Type B pancreatic cell (in vitro differentiated cells): ENCODE results near the gene TECPR2. TPM values are rescaled to one million over a fixed set of nuclear protein-coding genes. Genes with fewer than 3 reads are reported as not detected.
"Not testable (repeated sequence)": the region's sequence is repeated elsewhere in the genome, so short reads cannot be mapped to it uniquely, and the experiment has no call there.

Experiments used
- DNase-seq: peaks from one replicate; pipeline ENCODE4 v3.0.0; 2021; ENCODE audit warnings: mixed read lengths; ENCODE audit not compliant: unreplicated experiment; ENCODE audit errors: extremely low spot score
- H3K27ac Mint-ChIP-seq: 2 replicates; pipeline ENCODE4 v1.8.0; 2021; ENCODE audit warnings: mild to moderate bottlenecking, mixed read lengths
- H3K27me3 Mint-ChIP-seq: 2 replicates; pipeline ENCODE4 v1.8.0; 2021; ENCODE audit warnings: mixed read lengths
- H3K36me3 Mint-ChIP-seq: 2 replicates; pipeline ENCODE4 v1.8.0; 2021; ENCODE audit warnings: mixed read lengths
- H3K4me1 Mint-ChIP-seq: one replicate; pipeline ENCODE4 v1.8.0; 2021; ENCODE audit warnings: mixed read lengths; ENCODE audit not compliant: unreplicated experiment
- H3K4me3 Mint-ChIP-seq: 2 replicates; pipeline ENCODE4 v1.8.0; 2021; ENCODE audit warnings: mild to moderate bottlenecking, mixed read lengths
- H3K9me3 Mint-ChIP-seq: 2 replicates; pipeline ENCODE4 v1.8.0; 2021; ENCODE audit warnings: mixed read lengths
- total RNA-seq: library from RNA; stranded (reverse); gene quantifications from 2 replicates; pipeline ENCODE4 v1.2.1, GENCODE V29; 2021; ENCODE audit warnings: low replicate concordance
- TF ChIP-seq, protein P1 (sequence below): fragments of 200-600 bp; sonication (generic); conservative IDR thresholded peaks from 2 replicates; pipeline ENCODE4 v1.5.0; 2021; ENCODE audit warnings: antibody characterized with exemption, mild to moderate bottlenecking

Gene TECPR2
- total RNA-seq, 1 donor from 2014 or later = 25.5 TPM

DNA sequence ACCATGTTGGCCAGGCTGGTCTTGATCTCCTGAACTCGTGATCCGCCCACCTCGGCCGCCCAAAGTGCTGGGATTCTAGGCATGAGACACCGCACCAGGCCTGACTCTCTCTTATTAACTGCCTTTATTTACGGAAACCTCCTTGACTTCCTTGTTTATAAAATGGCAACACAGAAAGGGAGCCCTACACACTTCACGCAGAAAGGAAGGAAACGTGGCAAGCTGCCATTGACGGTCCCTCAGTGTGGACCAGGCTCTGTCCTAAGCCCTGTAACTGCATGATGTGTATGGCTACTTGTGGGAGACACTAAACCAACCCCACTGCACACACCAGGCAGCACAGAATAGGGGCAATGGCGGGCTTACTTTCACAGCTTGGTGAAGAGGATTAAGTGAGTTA, 11.7 kb upstream of the TECPR2 start:
- peaks cover 14% of the 10 kb centered on the region for H3K36me3 Mint-ChIP-seq
- no peak overlapping the region for H3K27ac Mint-ChIP-seq
- H3K27me3 Mint-ChIP-seq = no peaks in the 10 kb centered on the region
- no peak for DNase-seq
- H3K9me3 Mint-ChIP-seq = no peaks in the 10 kb centered on the region
- no peak overlapping the region for H3K4me3 Mint-ChIP-seq
- TF ChIP-seq, protein P1, sequence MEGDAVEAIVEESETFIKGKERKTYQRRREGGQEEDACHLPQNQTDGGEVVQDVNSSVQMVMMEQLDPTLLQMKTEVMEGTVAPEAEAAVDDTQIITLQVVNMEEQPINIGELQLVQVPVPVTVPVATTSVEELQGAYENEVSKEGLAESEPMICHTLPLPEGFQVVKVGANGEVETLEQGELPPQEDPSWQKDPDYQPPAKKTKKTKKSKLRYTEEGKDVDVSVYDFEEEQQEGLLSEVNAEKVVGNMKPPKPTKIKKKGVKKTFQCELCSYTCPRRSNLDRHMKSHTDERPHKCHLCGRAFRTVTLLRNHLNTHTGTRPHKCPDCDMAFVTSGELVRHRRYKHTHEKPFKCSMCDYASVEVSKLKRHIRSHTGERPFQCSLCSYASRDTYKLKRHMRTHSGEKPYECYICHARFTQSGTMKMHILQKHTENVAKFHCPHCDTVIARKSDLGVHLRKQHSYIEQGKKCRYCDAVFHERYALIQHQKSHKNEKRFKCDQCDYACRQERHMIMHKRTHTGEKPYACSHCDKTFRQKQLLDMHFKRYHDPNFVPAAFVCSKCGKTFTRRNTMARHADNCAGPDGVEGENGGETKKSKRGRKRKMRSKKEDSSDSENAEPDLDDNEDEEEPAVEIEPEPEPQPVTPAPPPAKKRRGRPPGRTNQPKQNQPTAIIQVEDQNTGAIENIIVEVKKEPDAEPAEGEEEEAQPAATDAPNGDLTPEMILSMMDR = no peak
- H3K4me1 Mint-ChIP-seq = no peaks in the 10 kb centered on the region

DNA sequence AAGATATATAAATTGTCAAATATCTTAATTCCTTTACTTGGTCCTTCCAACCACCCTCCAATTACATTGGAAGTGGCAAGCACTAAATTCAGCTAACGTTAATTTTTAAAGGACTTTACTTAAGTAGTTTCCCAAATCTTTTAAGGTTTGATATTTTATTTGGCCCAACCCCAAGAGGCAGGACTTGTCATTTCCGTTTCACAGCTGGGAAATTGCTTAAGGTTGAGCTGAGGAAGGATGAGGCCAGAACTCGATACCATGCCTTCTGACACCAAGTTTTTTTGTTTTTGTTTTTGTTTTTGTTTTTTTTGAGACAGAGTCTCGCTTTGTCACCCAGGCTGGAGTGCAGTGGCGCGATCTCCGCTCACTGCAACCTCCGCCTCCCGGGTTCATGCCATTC, 11.1 kb upstream of the TECPR2 start:
- not testable (repeated sequence) for DNase-seq, H3K27ac Mint-ChIP-seq, H3K4me3 Mint-ChIP-seq, H3K9me3 Mint-ChIP-seq, H3K27me3 Mint-ChIP-seq, H3K4me1 Mint-ChIP-seq
- peaks cover 15% of the 10 kb centered on the region for H3K36me3 Mint-ChIP-seq

DNA sequence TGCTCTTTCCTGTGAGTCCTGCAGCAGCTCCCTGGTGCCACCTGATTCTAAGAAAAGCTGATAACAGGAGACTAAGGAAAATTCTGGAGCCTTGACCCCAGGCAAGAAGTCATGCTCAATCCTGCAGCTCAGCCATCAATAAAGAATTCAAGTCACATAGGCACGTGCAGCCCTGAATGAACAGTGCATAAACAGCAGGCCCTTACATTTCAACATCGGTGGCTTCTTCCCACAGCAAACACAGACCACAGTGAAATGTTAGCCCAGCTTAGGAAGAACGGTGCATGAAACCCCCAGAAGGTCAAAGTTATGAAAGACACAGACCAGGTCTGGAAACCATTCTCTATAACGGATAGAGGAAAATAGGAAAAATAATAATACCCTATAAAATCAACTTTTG, 10.5 kb upstream of the TECPR2 start:
- no peak overlapping the region for H3K4me3 Mint-ChIP-seq
- no peaks in the 10 kb centered on the region for H3K4me1 Mint-ChIP-seq
- peaks cover 18% of the 10 kb centered on the region for H3K36me3 Mint-ChIP-seq

DNA sequence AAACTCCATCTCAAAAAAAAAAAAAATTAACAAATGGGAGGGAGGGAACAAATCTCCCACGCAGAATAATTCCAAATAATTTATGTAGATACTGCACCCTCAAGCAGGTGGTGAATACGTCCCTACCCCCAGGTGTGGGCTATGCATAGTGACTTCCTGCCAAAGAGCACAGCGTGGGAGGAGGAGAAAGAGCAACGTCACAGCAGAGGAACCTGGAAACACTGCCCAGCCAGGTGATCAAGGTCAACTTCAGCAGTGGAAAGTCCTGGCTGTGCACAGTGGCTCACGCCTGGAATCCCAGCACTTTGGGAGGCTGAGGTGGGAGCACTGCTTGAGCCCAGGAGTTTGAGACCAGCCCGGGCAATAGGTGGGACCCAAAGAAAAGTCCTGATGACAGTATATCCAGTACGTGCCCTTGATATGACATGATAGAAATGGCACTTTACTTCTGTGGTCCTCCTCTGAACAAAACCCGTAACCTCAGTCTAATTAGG, 9.6 kb upstream of the TECPR2 start:
- no peaks in the 10 kb centered on the region for H3K27me3 Mint-ChIP-seq
- no peaks in the 10 kb centered on the region for H3K9me3 Mint-ChIP-seq
- no peaks in the 10 kb centered on the region for H3K4me1 Mint-ChIP-seq
- peaks cover 21% of the 10 kb centered on the region for H3K36me3 Mint-ChIP-seq
- no peak overlapping the region for H3K27ac Mint-ChIP-seq
- no peak for DNase-seq
- TF ChIP-seq, protein P1 = no peak
- H3K4me3 Mint-ChIP-seq = no peak overlapping the region

More for the DNA sequence above, 10.5 kb upstream of the TECPR2 start:
- H3K27me3 Mint-ChIP-seq = no peaks in the 10 kb centered on the region
- H3K27ac Mint-ChIP-seq = no peak overlapping the region
- TF ChIP-seq, protein P1 = no peak
- DNase-seq = no peak
- H3K9me3 Mint-ChIP-seq = no peaks in the 10 kb centered on the region

DNA sequence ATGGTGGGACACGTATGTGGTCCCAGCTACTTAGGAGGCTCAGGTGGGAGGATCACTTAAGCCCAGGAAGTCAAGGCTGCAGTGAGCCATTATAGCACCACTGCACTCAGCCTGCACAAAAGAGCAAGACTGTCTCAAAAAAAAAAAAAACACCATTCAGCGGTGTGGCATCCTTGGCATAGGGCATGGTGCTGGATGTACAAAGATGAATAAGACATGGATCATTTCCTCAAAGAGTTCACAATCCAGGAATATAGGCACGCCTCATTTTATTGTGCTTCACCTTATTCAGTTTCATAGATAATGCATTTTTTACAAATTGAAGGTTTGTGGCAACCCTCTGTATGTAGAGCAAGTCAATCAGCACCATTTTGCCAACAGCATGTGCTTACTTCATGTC, 6.5 kb upstream of the TECPR2 start:
- H3K27ac Mint-ChIP-seq = no peak overlapping the region
- TF ChIP-seq, protein P1 = no peak
- peaks cover 15% of the 10 kb centered on the region for H3K36me3 Mint-ChIP-seq

DNA sequence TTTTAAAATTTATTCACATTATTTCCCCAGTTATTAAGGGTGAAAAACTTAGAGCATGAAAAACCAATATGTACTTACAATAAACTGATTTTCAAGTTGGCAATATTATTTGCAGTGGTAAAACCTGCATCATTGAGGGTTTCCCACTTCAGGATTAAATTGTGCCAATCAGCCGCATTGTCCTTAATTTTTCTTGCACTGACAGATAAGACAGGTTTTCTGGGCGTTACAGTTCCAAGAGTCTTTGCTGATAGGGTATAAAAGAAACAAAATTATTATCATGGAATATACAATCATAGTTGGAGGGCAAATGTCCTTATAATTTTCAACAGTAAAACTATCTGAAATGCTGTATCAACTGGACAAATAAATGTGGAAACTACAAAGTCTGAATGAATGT, 3.4 kb upstream of the TECPR2 start:
- Mint-ChIP-seq H3K4me3 (no peak overlapping the region), H3K27me3 (no peaks in the 10 kb centered on the region), H3K27ac (no peak overlapping the region), H3K36me3 (peaks cover 11% of the 10 kb centered on the region), H3K4me1 (peaks cover 5% of the 10 kb centered on the region), H3K9me3 (no peaks in the 10 kb centered on the region)
- no peak for DNase-seq
- TF ChIP-seq, protein P1 = no peak

More for the DNA sequence above, 6.5 kb upstream of the TECPR2 start:
- Mint-ChIP-seq H3K9me3 (no peaks in the 10 kb centered on the region), H3K4me3 (no peak overlapping the region), H3K27me3 (no peaks in the 10 kb centered on the region), H3K4me1 (no peaks in the 10 kb centered on the region)
- DNase-seq = no peak
